ENCODE data around the gene PAK4.

DNA sequence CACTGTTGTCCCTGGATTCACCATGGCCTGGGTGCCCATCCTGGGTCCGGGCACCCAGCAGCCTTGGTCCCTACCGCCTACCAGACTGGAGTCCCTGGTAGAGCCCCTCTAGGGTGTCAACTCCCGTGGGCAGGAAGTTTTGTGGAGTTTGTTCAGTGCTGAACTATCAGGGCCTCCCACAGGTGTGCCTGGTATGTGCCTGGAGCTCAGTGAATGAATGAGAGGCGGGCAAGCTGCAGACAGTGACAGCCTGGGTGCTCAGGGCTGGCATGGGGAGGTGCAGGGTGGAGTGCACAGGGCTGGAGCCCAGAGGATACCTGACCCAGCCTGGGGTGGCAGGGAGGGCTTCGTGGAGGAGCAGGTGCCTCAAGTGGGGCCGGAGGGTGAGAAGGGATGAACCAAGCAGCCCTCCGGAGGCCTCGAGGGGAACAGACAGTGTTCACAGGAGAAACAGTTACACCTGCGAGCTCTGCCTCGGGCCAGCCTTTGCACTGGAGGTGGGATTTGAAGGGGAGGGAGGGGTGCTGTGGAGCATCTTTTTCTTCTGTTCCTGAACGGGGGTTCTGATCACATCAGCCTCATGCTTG lies 29.6 kb downstream of the PAK4 start:
- TF ChIP-seq, protein P1, sequence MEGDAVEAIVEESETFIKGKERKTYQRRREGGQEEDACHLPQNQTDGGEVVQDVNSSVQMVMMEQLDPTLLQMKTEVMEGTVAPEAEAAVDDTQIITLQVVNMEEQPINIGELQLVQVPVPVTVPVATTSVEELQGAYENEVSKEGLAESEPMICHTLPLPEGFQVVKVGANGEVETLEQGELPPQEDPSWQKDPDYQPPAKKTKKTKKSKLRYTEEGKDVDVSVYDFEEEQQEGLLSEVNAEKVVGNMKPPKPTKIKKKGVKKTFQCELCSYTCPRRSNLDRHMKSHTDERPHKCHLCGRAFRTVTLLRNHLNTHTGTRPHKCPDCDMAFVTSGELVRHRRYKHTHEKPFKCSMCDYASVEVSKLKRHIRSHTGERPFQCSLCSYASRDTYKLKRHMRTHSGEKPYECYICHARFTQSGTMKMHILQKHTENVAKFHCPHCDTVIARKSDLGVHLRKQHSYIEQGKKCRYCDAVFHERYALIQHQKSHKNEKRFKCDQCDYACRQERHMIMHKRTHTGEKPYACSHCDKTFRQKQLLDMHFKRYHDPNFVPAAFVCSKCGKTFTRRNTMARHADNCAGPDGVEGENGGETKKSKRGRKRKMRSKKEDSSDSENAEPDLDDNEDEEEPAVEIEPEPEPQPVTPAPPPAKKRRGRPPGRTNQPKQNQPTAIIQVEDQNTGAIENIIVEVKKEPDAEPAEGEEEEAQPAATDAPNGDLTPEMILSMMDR (IDR thresholded peaks at IDR 0.05; ENCODE audit: insufficient read depth, low read length, poor library complexity, severe bottlenecking), result no peak
- no peak for TF ChIP-seq EZH2phosphoT487 (conservative IDR thresholded peaks at IDR 0.05; ENCODE audit: low read length)

All from SU-DHL-6 (cell line).